Chondrocyte (in vitro differentiated cells): ENCODE measurements around the gene GNG12. TPM values are rescaled to one million over a fixed set of nuclear protein-coding genes. Genes with fewer than 3 reads are reported as not detected.
A peak's percentile ranks its signal among the peaks of the same experiment; 100 is the strongest.

Source experiments
- DNase-seq: peaks from one replicate; pipeline ENCODE4 v3.0.0; 2021; ENCODE audit warnings: mixed read lengths, low spot score
- H3K27ac Mint-ChIP-seq: one replicate; pipeline ENCODE4 v1.8.0; 2021; ENCODE audit warnings: mild to moderate bottlenecking, moderate library complexity, mixed read lengths; ENCODE audit not compliant: unreplicated experiment
- H3K27me3 Mint-ChIP-seq: 2 replicates; pipeline ENCODE4 v1.8.0; 2021; ENCODE audit warnings: low read depth, mixed read lengths
- H3K36me3 Mint-ChIP-seq: 2 replicates; pipeline ENCODE4 v1.8.0; 2021; ENCODE audit warnings: low read depth, mixed read lengths
- H3K4me1 Mint-ChIP-seq: 2 replicates; pipeline ENCODE4 v1.8.0; 2021; ENCODE audit warnings: low read depth, mild to moderate bottlenecking, mixed read lengths
- H3K4me3 Mint-ChIP-seq: one replicate; pipeline ENCODE4 v1.8.0; 2021; ENCODE audit warnings: mild to moderate bottlenecking, moderate library complexity, mixed read lengths; ENCODE audit not compliant: unreplicated experiment
- H3K9me3 Mint-ChIP-seq: 2 replicates; pipeline ENCODE4 v1.8.0; 2021; ENCODE audit warnings: low read depth, mixed read lengths
- CTCF ChIP-seq: fragments of 200-600 bp; sonication (generic); IDR thresholded peaks from 2 replicates; pipeline ENCODE4 v1.5.0; 2021; ENCODE audit warnings: antibody characterized with exemption, mild to moderate bottlenecking, moderate library complexity
- total RNA-seq: library from RNA; stranded (reverse); gene quantifications from 3 replicates; pipeline ENCODE4 v1.2.1, GENCODE V29; 2021

GNG12 gene
- total RNA-seq, 1 donor from 2014 or later: 91.5 TPM

GRCh38 chr1:67736750-67737149 lies 96.5 kb downstream of the GNG12 start:
- Mint-ChIP-seq H3K36me3 (no peaks in the 10 kb centered on the region), H3K27me3 (no peaks in the 10 kb centered on the region), H3K9me3 (no peaks in the 10 kb centered on the region), H3K4me1 (peaks cover 64% of the 10 kb centered on the region), H3K27ac (peak overlapping the region; percentile 99), H3K4me3 (no peak overlapping the region)
- TF ChIP-seq CTCF: no peak
- no peak for DNase-seq

- no peak for DNase-seq
- Mint-ChIP-seq H3K27ac (peak overlapping the region; percentile 99), H3K36me3 (no peaks in the 10 kb centered on the region), H3K9me3 (no peaks in the 10 kb centered on the region), H3K4me3 (peak overlapping the region; percentile 53), H3K27me3 (no peaks in the 10 kb centered on the region), H3K4me1 (peaks cover 66% of the 10 kb centered on the region)
- no peak for TF ChIP-seq CTCF
Measured at GRCh38 chr1:67735806-67736627, 97.2 kb downstream of the GNG12 start.

GRCh38 chr1:67735206-67735605 lies 98.1 kb downstream of the GNG12 start:
- Mint-ChIP-seq H3K9me3 (no peaks in the 10 kb centered on the region), H3K27ac (peak overlapping the region; percentile 99), H3K36me3 (no peaks in the 10 kb centered on the region), H3K27me3 (no peaks in the 10 kb centered on the region), H3K4me3 (no peak overlapping the region), H3K4me1 (peaks cover 62% of the 10 kb centered on the region)
- no peak for DNase-seq
- TF ChIP-seq CTCF: no peak

GRCh38 chr1:67734323-67734690 lies 99.0 kb downstream of the GNG12 start:
- H3K9me3 Mint-ChIP-seq: no peaks in the 10 kb centered on the region
- H3K36me3 Mint-ChIP-seq: no peaks in the 10 kb centered on the region
- peak overlapping the region; percentile 90 for H3K27ac Mint-ChIP-seq
- no peak for TF ChIP-seq CTCF
- peaks cover 62% of the 10 kb centered on the region for H3K4me1 Mint-ChIP-seq
- DNase-seq: no peak
- no peak overlapping the region for H3K4me3 Mint-ChIP-seq
- H3K27me3 Mint-ChIP-seq: no peaks in the 10 kb centered on the region

GRCh38 chr1:67733681-67734322 lies 99.5 kb downstream of the GNG12 start:
- no peak overlapping the region for H3K4me3 Mint-ChIP-seq
- no peak for DNase-seq
- no peaks in the 10 kb centered on the region for H3K9me3 Mint-ChIP-seq
- peaks cover 59% of the 10 kb centered on the region for H3K4me1 Mint-ChIP-seq
- no peaks in the 10 kb centered on the region for H3K36me3 Mint-ChIP-seq
- TF ChIP-seq CTCF: no peak
- peak overlapping the region; percentile 90 for H3K27ac Mint-ChIP-seq
- H3K27me3 Mint-ChIP-seq: no peaks in the 10 kb centered on the region
